Vagina (tissue), 2 donors: ENCODE results near the gene ARSG. TPM values are rescaled to one million over a fixed set of nuclear protein-coding genes. Genes with fewer than 3 reads are reported as not detected.

Experiments
- DNase-seq, 2 donors: peaks; one replicate each; pipeline ENCODE4 v3.0.0-alpha.2; 2017; ENCODE audit errors: extremely low spot score in 2 of 2
- H3K27ac ChIP-seq: fragments of 200-600 bp; sonication (generic); one replicate; pipeline ENCODE4 v1.5.1; 2019
- H3K27me3 ChIP-seq: fragments of 200-600 bp; sonication (generic); one replicate; pipeline ENCODE4 v1.5.1; 2019
- H3K36me3 ChIP-seq, 2 donors: fragments of 200-600 bp; sonication (generic); one replicate each; pipeline ENCODE4 v1.5.1; 2017 to 2019
- H3K4me1 ChIP-seq: fragments of 200-600 bp; sonication (generic); one replicate; pipeline ENCODE4 v1.5.1; 2019
- H3K4me3 ChIP-seq, 2 donors: fragments of 200-600 bp; sonication (generic); 1 replicate in 1 of 2; 2 replicates in 1 of 2; pipeline ENCODE4 v1.5.1; 2016 to 2019
- H3K9me3 ChIP-seq: fragments of 200-600 bp; sonication (generic); one replicate; pipeline ENCODE4 v1.5.1; 2019
- CTCF ChIP-seq, 3 experiments: fragments of 450-650 bp in 2 of 3; fragments of 200-600 bp in 1 of 3; sonication (generic) in 1 of 3; IDR thresholded peaks; one replicate each; pipeline ENCODE4 v1.5.1; 2017 to 2019; ENCODE audit warnings: antibody characterized with exemption in 3 of 3, mild to moderate bottlenecking in 2 of 3, moderate library complexity in 2 of 3
- POLR2A ChIP-seq, 2 donors: fragments of 450-650 bp; IDR thresholded peaks; one replicate each; pipeline ENCODE4 v1.6.1; 2017; ENCODE audit warnings: antibody characterized with exemption in 2 of 2, mild to moderate bottlenecking in 2 of 2, moderate library complexity in 2 of 2
- POLR2AphosphoS5 ChIP-seq, 2 donors: sonication (generic); formaldehyde crosslinking; IDR thresholded peaks; one replicate each; pipeline ENCODE4 v1.9.0; 2017; ENCODE audit warnings: antibody characterized with exemption in 2 of 2, mild to moderate bottlenecking in 2 of 2, low read depth in 1 of 2; ENCODE audit not compliant: insufficient read depth in 1 of 2
- intact Hi-C: fragments of 100-400 bp; cut with DNase I; formaldehyde crosslinking; loops from one replicate; pipeline ENCODE4 v1.15.1; 2023
- total RNA-seq: library from RNA; depleted of rRNA; stranded (reverse); fragments of >200 nt; gene quantifications from one replicate; pipeline ENCODE4 v1.2.3, GENCODE V29; 2016

ARSG gene
- total RNA-seq, 1 donor from 2014 or later, result 8.1 TPM

GRCh38 chr17:68289473-68289872, 1.8 kb upstream of the ARSG start:
- H3K36me3 ChIP-seq, result no peaks in the 10 kb centered on the region
- H3K27me3 ChIP-seq, result no peaks in the 10 kb centered on the region
- H3K4me3 ChIP-seq, result peak overlapping the region; percentile 53 to 76
- TF ChIP-seq POLR2A (IDR thresholded peaks at IDR 0.05), result no peak
- peak in 1 of 2 donors; percentile 18 for TF ChIP-seq POLR2AphosphoS5 (IDR thresholded peaks at IDR 0.05; ENCODE audit: insufficient read depth in 1 of 2, low read depth in 1 of 2)
- no peak for DNase-seq
- intact Hi-C loops, result no loop called here
- no peaks in the 10 kb centered on the region for H3K9me3 ChIP-seq
- no peak overlapping the region for H3K27ac ChIP-seq
- H3K4me1 ChIP-seq, result peaks cover 33% of the 10 kb centered on the region

DNA sequence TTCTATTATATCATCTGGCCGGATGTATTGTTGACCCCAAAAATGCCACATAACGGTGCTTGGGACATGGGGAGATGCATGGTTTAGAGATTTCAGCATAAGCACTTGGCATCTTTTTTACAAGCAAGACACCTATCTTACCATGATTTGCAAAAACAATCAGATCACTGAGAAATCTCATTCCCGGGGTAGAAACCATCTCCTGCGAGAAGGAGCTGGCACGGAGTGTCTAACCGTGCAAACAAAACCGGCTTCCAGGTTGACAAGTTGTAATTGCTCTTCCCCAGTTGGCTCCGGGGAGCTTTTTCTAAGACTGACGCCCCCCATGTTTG, 1.4 kb upstream of the ARSG start:
- H3K4me3 ChIP-seq, result peak overlapping the region; percentile 53 to 76
- H3K27me3 ChIP-seq, result no peaks in the 10 kb centered on the region
- TF ChIP-seq CTCF (IDR thresholded peaks at IDR 0.05) (no peak), POLR2A (IDR thresholded peaks at IDR 0.05) (no peak), POLR2AphosphoS5 (IDR thresholded peaks at IDR 0.05; ENCODE audit: insufficient read depth in 1 of 2, low read depth in 1 of 2) (no peak)
- intact Hi-C loops, result no loop called here
- H3K9me3 ChIP-seq, result no peaks in the 10 kb centered on the region
- no peaks in the 10 kb centered on the region for H3K36me3 ChIP-seq
- peak overlapping the region; percentile 67 for H3K27ac ChIP-seq
- peaks cover 33% of the 10 kb centered on the region for H3K4me1 ChIP-seq
- no peak for DNase-seq

- no peak for DNase-seq
- intact Hi-C loops, result no loop called here
- Histone ChIP-seq H3K9me3 (no peaks in the 10 kb centered on the region), H3K4me1 (peaks cover 33% of the 10 kb centered on the region), H3K27me3 (no peaks in the 10 kb centered on the region), H3K36me3 (no peaks in the 10 kb centered on the region), H3K27ac (peak overlapping the region; percentile 67), H3K4me3 (peak overlapping the region; percentile 53 to 76)
- TF ChIP-seq CTCF (IDR thresholded peaks at IDR 0.05) (no peak), POLR2A (IDR thresholded peaks at IDR 0.05) (no peak), POLR2AphosphoS5 (IDR thresholded peaks at IDR 0.05; ENCODE audit: insufficient read depth in 1 of 2, low read depth in 1 of 2) (peak in 1 of 2 donors; percentile 50)
Measured at GRCh38 chr17:68290268-68290954, 884 bp upstream of the ARSG start.

DNA sequence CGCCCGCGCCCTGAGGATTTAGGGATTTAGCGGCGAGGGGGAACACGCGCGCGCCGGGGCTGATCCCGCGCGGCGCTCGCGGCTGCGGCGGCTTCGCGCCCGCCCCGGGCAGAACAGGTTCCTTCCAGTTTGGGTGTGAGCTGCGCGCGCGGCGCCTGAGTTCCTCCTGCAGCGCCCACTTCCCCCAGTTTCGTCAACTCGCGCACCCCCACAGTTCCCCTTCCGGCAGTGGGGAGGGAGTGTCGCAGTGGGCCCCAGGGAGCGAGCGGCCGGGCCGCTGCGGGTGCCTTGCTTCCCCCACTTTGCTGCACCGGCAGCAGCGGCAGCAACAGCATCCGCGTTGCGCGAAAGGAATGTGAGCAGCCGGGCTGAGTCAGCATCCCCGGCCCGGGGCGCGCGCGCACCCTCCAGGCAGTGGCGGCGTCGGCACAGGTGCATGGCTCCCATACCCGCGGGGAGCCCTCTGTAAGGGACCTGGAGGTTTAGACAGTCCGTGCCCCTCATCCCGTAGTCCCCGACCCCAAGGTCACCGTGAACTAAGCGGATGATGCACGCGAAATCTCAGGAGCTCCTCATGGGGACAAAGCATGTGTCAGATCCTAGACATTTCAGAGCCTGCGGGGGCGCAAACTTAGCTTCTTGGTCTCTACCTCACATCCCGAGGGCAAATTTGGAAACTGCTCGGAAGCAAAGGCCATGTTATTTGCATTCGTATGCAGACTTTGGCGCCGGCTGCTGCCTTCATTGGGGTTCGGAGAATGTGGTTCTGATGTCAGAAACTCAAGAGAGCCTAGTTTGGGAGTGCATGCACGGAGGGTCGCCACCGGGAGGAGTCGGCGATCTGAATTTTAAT, 767 bp downstream of the ARSG start:
- peak overlapping the region; percentile 53 to 76 for H3K4me3 ChIP-seq
- intact Hi-C loops, result no loop called here
- DNase-seq, result no peak
- H3K36me3 ChIP-seq, result no peaks in the 10 kb centered on the region
- TF ChIP-seq POLR2A (IDR thresholded peaks at IDR 0.05) (peak in 1 of 2 donors; percentile 30), CTCF (IDR thresholded peaks at IDR 0.05) (no peak), POLR2AphosphoS5 (IDR thresholded peaks at IDR 0.05; ENCODE audit: insufficient read depth in 1 of 2, low read depth in 1 of 2) (peak in 1 of 2 donors; percentile 78)
- H3K27me3 ChIP-seq, result no peaks in the 10 kb centered on the region
- no peaks in the 10 kb centered on the region for H3K9me3 ChIP-seq
- peaks cover 33% of the 10 kb centered on the region for H3K4me1 ChIP-seq
- H3K27ac ChIP-seq, result peak overlapping the region; percentile 67

GRCh38 chr17:68292689-68293040, 1.4 kb downstream of the ARSG start:
- Histone ChIP-seq H3K4me1 (peaks cover 33% of the 10 kb centered on the region), H3K9me3 (no peaks in the 10 kb centered on the region), H3K4me3 (peak overlapping the region; percentile 53 to 76), H3K36me3 (no peaks in the 10 kb centered on the region), H3K27ac (no peak overlapping the region), H3K27me3 (no peaks in the 10 kb centered on the region)
- intact Hi-C loops, result no loop called here
- DNase-seq, result no peak
- TF ChIP-seq POLR2AphosphoS5 (IDR thresholded peaks at IDR 0.05; ENCODE audit: insufficient read depth in 1 of 2, low read depth in 1 of 2) (no peak), CTCF (IDR thresholded peaks at IDR 0.05) (no peak), POLR2A (IDR thresholded peaks at IDR 0.05) (no peak)
